ENCODE results near the gene ERBB4.
"Not testable (repeated sequence)": the region's sequence is repeated elsewhere in the genome, so short reads cannot be mapped to it uniquely, and the experiment has no call there.

ERBB4 gene

GRCh38 chr2:211592006-211592405 is 946.6 kb downstream of the ERBB4 start:
- not testable (repeated sequence) for DNase-seq (ENCODE audit: low spot score)

- DNase-seq (ENCODE audit: low spot score), result no peak
These were observed 947.2 kb downstream of the ERBB4 start for GRCh38 chr2:211591426-211591825.

- DNase-seq (ENCODE audit: low spot score), result no peak
These were observed 970.2 kb downstream of the ERBB4 start for GRCh38 chr2:211568439-211568838.

- DNase-seq (ENCODE audit: low spot score), result no peak
These were observed 974.2 kb downstream of the ERBB4 start for GRCh38 chr2:211564441-211564840.

- no peak for DNase-seq (ENCODE audit: low spot score)
These were observed 993.0 kb downstream of the ERBB4 start for GRCh38 chr2:211545582-211545981.

- no peak for DNase-seq (ENCODE audit: low spot score)
These were observed 1004.0 kb downstream of the ERBB4 start for GRCh38 chr2:211534632-211535031.

GRCh38 chr2:211524248-211524647 is 1014.4 kb downstream of the ERBB4 start:
- not testable (repeated sequence) for DNase-seq (ENCODE audit: low spot score)

- no peak for DNase-seq (ENCODE audit: low spot score)
These were observed 1022.1 kb downstream of the ERBB4 start for GRCh38 chr2:211516537-211516936.

GRCh38 chr2:211514049-211514448 is 1024.6 kb downstream of the ERBB4 start:
- no peak for DNase-seq (ENCODE audit: low spot score)

GRCh38 chr2:211513446-211513845 is 1025.2 kb downstream of the ERBB4 start:
- no peak for DNase-seq (ENCODE audit: low spot score)

- DNase-seq (ENCODE audit: low spot score), result no peak
These were observed 1025.8 kb downstream of the ERBB4 start for GRCh38 chr2:211512806-211513205.

- DNase-seq (ENCODE audit: low spot score), result no peak
These were observed 1034.7 kb downstream of the ERBB4 start for GRCh38 chr2:211503856-211504255.

- no peak for DNase-seq (ENCODE audit: low spot score)
These were observed 1035.4 kb downstream of the ERBB4 start for GRCh38 chr2:211503198-211503597.

GRCh38 chr2:211498551-211499205 is 1039.9 kb downstream of the ERBB4 start:
- no peak for DNase-seq (ENCODE audit: low spot score)

- no peak for DNase-seq (ENCODE audit: low spot score)
These were observed 1043.3 kb downstream of the ERBB4 start for GRCh38 chr2:211495339-211495738.

- DNase-seq (ENCODE audit: low spot score), result no peak
These were observed 1044.1 kb downstream of the ERBB4 start for GRCh38 chr2:211494536-211494935.

GRCh38 chr2:211494085-211494484 is 1044.5 kb downstream of the ERBB4 start:
- no peak for DNase-seq (ENCODE audit: low spot score)

- no peak for DNase-seq (ENCODE audit: low spot score)
These were observed 1050.9 kb downstream of the ERBB4 start for GRCh38 chr2:211487733-211488132.

- no peak for DNase-seq (ENCODE audit: low spot score)
These were observed 1059.0 kb downstream of the ERBB4 start for GRCh38 chr2:211479536-211480150.

- DNase-seq (ENCODE audit: low spot score), result no peak
These were observed 1060.9 kb downstream of the ERBB4 start for GRCh38 chr2:211477537-211478275.

- DNase-seq (ENCODE audit: low spot score), result no peak
These were observed 1065.5 kb downstream of the ERBB4 start for GRCh38 chr2:211473116-211473515.

GRCh38 chr2:211469664-211470059 is 1068.9 kb downstream of the ERBB4 start:
- DNase-seq (ENCODE audit: low spot score), result no peak
